GM18505 (cell line): ENCODE measurements around the gene LMF1.

Source experiments
- ATAC-seq: cut with Tn5 transposase; IDR thresholded peaks from one replicate; pipeline ENCODE4 v1.9.1; 2021; ENCODE audit not compliant: unreplicated experiment
- POLR2A ChIP-seq: IDR thresholded peaks from 4 replicates; pipeline ENCODE4 v1.6.1; 2011; ENCODE audit warnings: borderline replicate concordance; ENCODE audit not compliant: insufficient read depth, insufficient read length; ENCODE audit errors: extremely low read depth

Gene LMF1

GRCh38 chr16:848510-849253 lies 122.1 kb downstream of the LMF1 start:
- ATAC-seq, result no peak

GRCh38 chr16:847681-848445 lies 122.9 kb downstream of the LMF1 start:
- no peak for TF ChIP-seq POLR2A
- ATAC-seq, result no peak

More at GRCh38 chr16:848510-849253, 122.1 kb downstream of the LMF1 start:
- TF ChIP-seq POLR2A, result no peak

GRCh38 chr16:847151-847550 lies 123.6 kb downstream of the LMF1 start:
- no peak for ATAC-seq
- no peak for TF ChIP-seq POLR2A

GRCh38 chr16:845351-845745 lies 125.4 kb downstream of the LMF1 start:
- TF ChIP-seq POLR2A, result no peak
- no peak for ATAC-seq

- ATAC-seq, result no peak
- TF ChIP-seq POLR2A, result no peak
Observed at GRCh38 chr16:844638-845350, 126.0 kb downstream of the LMF1 start.

- TF ChIP-seq POLR2A, result no peak
- no peak for ATAC-seq
Observed at GRCh38 chr16:843771-844170, 127.0 kb downstream of the LMF1 start.

GRCh38 chr16:842711-843560 lies 127.8 kb downstream of the LMF1 start:
- TF ChIP-seq POLR2A, result no peak
- no peak for ATAC-seq

GRCh38 chr16:842061-842476 lies 128.7 kb downstream of the LMF1 start:
- TF ChIP-seq POLR2A, result no peak
- no peak for ATAC-seq

GRCh38 chr16:841455-842060 lies 129.2 kb downstream of the LMF1 start:
- no peak for TF ChIP-seq POLR2A

GRCh38 chr16:840561-841454 lies 130.0 kb downstream of the LMF1 start:
- ATAC-seq, result no peak
- no peak for TF ChIP-seq POLR2A

More at GRCh38 chr16:841455-842060, 129.2 kb downstream of the LMF1 start:
- no peak for ATAC-seq

GRCh38 chr16:839643-840408 lies 131.0 kb downstream of the LMF1 start:
- TF ChIP-seq POLR2A, result no peak
- ATAC-seq, result no peak
